Mesothelial cell of epicardium (in vitro differentiated cells): ENCODE measurements around the gene EP400. TPM values are rescaled to one million over a fixed set of nuclear protein-coding genes. Genes with fewer than 3 reads are reported as not detected.

Experiments
- DNase-seq, 2 experiments: peaks; one replicate each; pipeline ENCODE4 v3.0.0; 2021; ENCODE audit warnings: low spot score in 2 of 2; ENCODE audit not compliant: unreplicated experiment in 2 of 2
- H3K27ac Mint-ChIP-seq: 2 replicates; pipeline ENCODE4 v1.8.0; 2021; ENCODE audit warnings: mixed read lengths
- H3K27me3 Mint-ChIP-seq: 2 replicates; pipeline ENCODE4 v1.8.0; 2021; ENCODE audit warnings: low read depth, mixed read lengths
- H3K36me3 Mint-ChIP-seq: 2 replicates; pipeline ENCODE4 v1.8.0; 2021; ENCODE audit warnings: mixed read lengths
- H3K4me1 Mint-ChIP-seq: 2 replicates; pipeline ENCODE4 v1.8.0; 2021; ENCODE audit warnings: mixed read lengths
- H3K4me3 Mint-ChIP-seq: 2 replicates; pipeline ENCODE4 v1.8.0; 2021; ENCODE audit warnings: mild to moderate bottlenecking, moderate library complexity, mixed read lengths
- H3K9me3 Mint-ChIP-seq: 2 replicates; pipeline ENCODE4 v1.8.0; 2021; ENCODE audit warnings: mixed read lengths
- total RNA-seq: library from RNA; stranded (reverse); gene quantifications from 3 replicates; pipeline ENCODE4 v1.2.1, GENCODE V29; 2021
- TF ChIP-seq, protein P1 (sequence below): fragments of 200-600 bp; sonication (generic); IDR thresholded peaks from one replicate; pipeline ENCODE4 v1.5.0; 2021; ENCODE audit warnings: antibody characterized with exemption; ENCODE audit not compliant: unreplicated experiment

Gene EP400
- total RNA-seq, 1 donor from 2014 or later: 77.9 TPM

DNA sequence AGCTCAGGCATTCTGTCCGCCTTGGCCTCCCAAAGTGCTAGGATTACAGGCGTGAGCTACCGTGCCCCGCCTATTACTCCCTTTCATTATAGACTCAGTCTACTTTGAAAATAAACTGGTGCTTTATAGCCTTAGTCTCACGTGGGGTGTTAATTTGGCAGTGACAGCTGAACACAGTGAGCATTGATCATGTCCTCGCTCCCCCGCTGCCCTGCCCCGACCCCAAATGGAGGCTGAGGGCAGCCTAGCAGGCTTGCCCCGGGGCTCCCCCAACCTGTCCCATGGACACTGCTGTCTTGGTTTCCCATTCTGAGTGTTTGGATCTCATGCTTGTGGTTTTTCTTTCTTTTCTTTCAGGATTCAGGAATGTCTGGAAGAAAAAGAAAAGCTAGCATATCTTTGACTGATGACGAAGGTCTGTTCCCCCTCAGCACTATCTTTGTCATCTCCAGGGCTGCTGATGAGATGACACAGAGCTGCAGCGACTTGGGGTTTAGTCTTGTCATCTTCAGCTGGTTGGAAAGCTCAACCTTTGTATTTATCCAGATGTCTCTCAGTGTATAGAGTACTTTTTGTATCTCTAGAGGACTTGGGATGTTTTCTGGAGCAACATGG, 42.2 kb downstream of the EP400 start:
- Mint-ChIP-seq H3K9me3 (no peaks in the 10 kb centered on the region), H3K4me1 (no peaks in the 10 kb centered on the region), H3K36me3 (peaks cover 51% of the 10 kb centered on the region), H3K27ac (no peak overlapping the region), H3K27me3 (no peaks in the 10 kb centered on the region), H3K4me3 (no peak overlapping the region)
- TF ChIP-seq, protein P1, sequence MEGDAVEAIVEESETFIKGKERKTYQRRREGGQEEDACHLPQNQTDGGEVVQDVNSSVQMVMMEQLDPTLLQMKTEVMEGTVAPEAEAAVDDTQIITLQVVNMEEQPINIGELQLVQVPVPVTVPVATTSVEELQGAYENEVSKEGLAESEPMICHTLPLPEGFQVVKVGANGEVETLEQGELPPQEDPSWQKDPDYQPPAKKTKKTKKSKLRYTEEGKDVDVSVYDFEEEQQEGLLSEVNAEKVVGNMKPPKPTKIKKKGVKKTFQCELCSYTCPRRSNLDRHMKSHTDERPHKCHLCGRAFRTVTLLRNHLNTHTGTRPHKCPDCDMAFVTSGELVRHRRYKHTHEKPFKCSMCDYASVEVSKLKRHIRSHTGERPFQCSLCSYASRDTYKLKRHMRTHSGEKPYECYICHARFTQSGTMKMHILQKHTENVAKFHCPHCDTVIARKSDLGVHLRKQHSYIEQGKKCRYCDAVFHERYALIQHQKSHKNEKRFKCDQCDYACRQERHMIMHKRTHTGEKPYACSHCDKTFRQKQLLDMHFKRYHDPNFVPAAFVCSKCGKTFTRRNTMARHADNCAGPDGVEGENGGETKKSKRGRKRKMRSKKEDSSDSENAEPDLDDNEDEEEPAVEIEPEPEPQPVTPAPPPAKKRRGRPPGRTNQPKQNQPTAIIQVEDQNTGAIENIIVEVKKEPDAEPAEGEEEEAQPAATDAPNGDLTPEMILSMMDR: no peak
- no peak for DNase-seq

GRCh38 chr12:131994589-131994988, 44.8 kb downstream of the EP400 start:
- peaks cover 41% of the 10 kb centered on the region for H3K36me3 Mint-ChIP-seq
- DNase-seq: no peak
- no peaks in the 10 kb centered on the region for H3K4me1 Mint-ChIP-seq
- no peak overlapping the region for H3K4me3 Mint-ChIP-seq
- TF ChIP-seq, protein P1: no peak
- no peaks in the 10 kb centered on the region for H3K27me3 Mint-ChIP-seq
- no peak overlapping the region for H3K27ac Mint-ChIP-seq
- no peaks in the 10 kb centered on the region for H3K9me3 Mint-ChIP-seq

GRCh38 chr12:132000286-132000872, 50.6 kb downstream of the EP400 start:
- Mint-ChIP-seq H3K4me3 (no peak overlapping the region), H3K9me3 (no peaks in the 10 kb centered on the region), H3K27me3 (no peaks in the 10 kb centered on the region), H3K36me3 (peaks cover 6% of the 10 kb centered on the region), H3K4me1 (no peaks in the 10 kb centered on the region), H3K27ac (no peak overlapping the region)
- TF ChIP-seq, protein P1: no peak
- no peak for DNase-seq

- Mint-ChIP-seq H3K4me3 (no peak overlapping the region), H3K9me3 (no peaks in the 10 kb centered on the region), H3K27me3 (no peaks in the 10 kb centered on the region), H3K27ac (no peak overlapping the region), H3K4me1 (no peaks in the 10 kb centered on the region), H3K36me3 (peaks cover 18% of the 10 kb centered on the region)
- TF ChIP-seq, protein P1: no peak
- no peak for DNase-seq
Measured at GRCh38 chr12:132003846-132004245, 54.1 kb downstream of the EP400 start.

- peaks cover 17% of the 10 kb centered on the region for H3K36me3 Mint-ChIP-seq
- TF ChIP-seq, protein P1: no peak
- H3K27me3 Mint-ChIP-seq: no peaks in the 10 kb centered on the region
- H3K9me3 Mint-ChIP-seq: no peaks in the 10 kb centered on the region
- no peaks in the 10 kb centered on the region for H3K4me1 Mint-ChIP-seq
- H3K27ac Mint-ChIP-seq: no peak overlapping the region
- H3K4me3 Mint-ChIP-seq: no peak overlapping the region
- DNase-seq: no peak
Measured at GRCh38 chr12:132004946-132005345, 55.2 kb downstream of the EP400 start.
